GM18870 (cell line): ENCODE measurements around the gene CRACR2A.

Experiments
- ATAC-seq: cut with Tn5 transposase; IDR thresholded peaks from one replicate; pipeline ENCODE4 v1.9.1; 2021; ENCODE audit warnings: moderate library complexity; ENCODE audit not compliant: unreplicated experiment

CRACR2A gene

GRCh38 chr12:3601461-3602150 lies 151.3 kb downstream of the CRACR2A start:
- no peak for ATAC-seq

- ATAC-seq = no peak
Observed at GRCh38 chr12:3600951-3601350, 152.0 kb downstream of the CRACR2A start.

- no peak for ATAC-seq
Observed at GRCh38 chr12:3600039-3600720, 152.7 kb downstream of the CRACR2A start.

- ATAC-seq = no peak
Observed at GRCh38 chr12:3598896-3599860, 153.7 kb downstream of the CRACR2A start.

- no peak for ATAC-seq
Observed at GRCh38 chr12:3597526-3598210, 155.2 kb downstream of the CRACR2A start.

- ATAC-seq = no peak
Observed at GRCh38 chr12:3596703-3597415, 156.1 kb downstream of the CRACR2A start.

- ATAC-seq = no peak
Observed at GRCh38 chr12:3595721-3596120, 157.2 kb downstream of the CRACR2A start.

GRCh38 chr12:3594966-3595365 lies 157.9 kb downstream of the CRACR2A start:
- no peak for ATAC-seq

GRCh38 chr12:3593906-3594483 lies 158.9 kb downstream of the CRACR2A start:
- ATAC-seq = no peak

GRCh38 chr12:3592856-3593625 lies 159.9 kb downstream of the CRACR2A start:
- no peak for ATAC-seq

- ATAC-seq = no peak
Observed at GRCh38 chr12:3589745-3590144, 163.2 kb downstream of the CRACR2A start.

GRCh38 chr12:3587402-3588013 lies 165.4 kb downstream of the CRACR2A start:
- ATAC-seq = no peak

GRCh38 chr12:3583656-3584334 lies 169.1 kb downstream of the CRACR2A start:
- ATAC-seq = no peak

GRCh38 chr12:3580094-3580749 lies 172.7 kb downstream of the CRACR2A start:
- ATAC-seq = no peak

GRCh38 chr12:3579446-3580093 lies 173.3 kb downstream of the CRACR2A start:
- ATAC-seq = no peak

- no peak for ATAC-seq
Observed at GRCh38 chr12:3578557-3578956, 174.4 kb downstream of the CRACR2A start.

GRCh38 chr12:3576891-3577290 lies 176.0 kb downstream of the CRACR2A start:
- ATAC-seq = no peak
